Mesothelial cell of epicardium (in vitro differentiated cells): Measurements from ENCODE around the gene BTG3. TPM values are rescaled to one million over a fixed set of nuclear protein-coding genes. Genes with fewer than 3 reads are reported as not detected.

ENCODE experiments used
- DNase-seq, 2 experiments: peaks; one replicate each; pipeline ENCODE4 v3.0.0; 2021; ENCODE audit warnings: low spot score in 2 of 2; ENCODE audit not compliant: unreplicated experiment in 2 of 2
- H3K27ac Mint-ChIP-seq: 2 replicates; pipeline ENCODE4 v1.8.0; 2021; ENCODE audit warnings: mixed read lengths
- H3K27me3 Mint-ChIP-seq: 2 replicates; pipeline ENCODE4 v1.8.0; 2021; ENCODE audit warnings: low read depth, mixed read lengths
- H3K36me3 Mint-ChIP-seq: 2 replicates; pipeline ENCODE4 v1.8.0; 2021; ENCODE audit warnings: mixed read lengths
- H3K4me1 Mint-ChIP-seq: 2 replicates; pipeline ENCODE4 v1.8.0; 2021; ENCODE audit warnings: mixed read lengths
- H3K4me3 Mint-ChIP-seq: 2 replicates; pipeline ENCODE4 v1.8.0; 2021; ENCODE audit warnings: mild to moderate bottlenecking, moderate library complexity, mixed read lengths
- H3K9me3 Mint-ChIP-seq: 2 replicates; pipeline ENCODE4 v1.8.0; 2021; ENCODE audit warnings: mixed read lengths
- total RNA-seq: library from RNA; stranded (reverse); gene quantifications from 3 replicates; pipeline ENCODE4 v1.2.1, GENCODE V29; 2021
- TF ChIP-seq, protein P1 (sequence below): fragments of 200-600 bp; sonication (generic); IDR thresholded peaks from one replicate; pipeline ENCODE4 v1.5.0; 2021; ENCODE audit warnings: antibody characterized with exemption; ENCODE audit not compliant: unreplicated experiment

Gene BTG3
- total RNA-seq, 1 donor from 2014 or later = 41.1 TPM

DNA sequence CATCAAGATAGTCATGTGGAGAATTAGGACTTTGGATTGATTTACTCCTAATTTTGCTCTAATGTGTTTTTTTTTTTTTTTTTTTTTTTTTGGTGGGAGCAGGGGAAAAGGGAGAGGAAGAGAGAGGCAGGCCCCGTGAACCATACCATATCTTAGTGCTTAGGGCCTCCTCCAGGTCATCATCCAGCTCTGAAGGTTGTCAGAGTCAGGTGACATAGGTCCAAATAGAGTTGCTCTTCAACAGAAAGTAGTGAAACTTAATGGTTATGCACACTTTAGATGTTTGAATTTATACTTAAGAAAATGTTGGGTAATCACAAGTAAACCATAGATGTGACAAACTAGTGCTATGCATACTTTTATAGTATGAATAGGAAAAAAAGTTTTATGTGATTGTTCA lies 67.7 kb downstream of the BTG3 start:
- H3K36me3 Mint-ChIP-seq = peaks cover 19% of the 10 kb centered on the region
- TF ChIP-seq, protein P1, sequence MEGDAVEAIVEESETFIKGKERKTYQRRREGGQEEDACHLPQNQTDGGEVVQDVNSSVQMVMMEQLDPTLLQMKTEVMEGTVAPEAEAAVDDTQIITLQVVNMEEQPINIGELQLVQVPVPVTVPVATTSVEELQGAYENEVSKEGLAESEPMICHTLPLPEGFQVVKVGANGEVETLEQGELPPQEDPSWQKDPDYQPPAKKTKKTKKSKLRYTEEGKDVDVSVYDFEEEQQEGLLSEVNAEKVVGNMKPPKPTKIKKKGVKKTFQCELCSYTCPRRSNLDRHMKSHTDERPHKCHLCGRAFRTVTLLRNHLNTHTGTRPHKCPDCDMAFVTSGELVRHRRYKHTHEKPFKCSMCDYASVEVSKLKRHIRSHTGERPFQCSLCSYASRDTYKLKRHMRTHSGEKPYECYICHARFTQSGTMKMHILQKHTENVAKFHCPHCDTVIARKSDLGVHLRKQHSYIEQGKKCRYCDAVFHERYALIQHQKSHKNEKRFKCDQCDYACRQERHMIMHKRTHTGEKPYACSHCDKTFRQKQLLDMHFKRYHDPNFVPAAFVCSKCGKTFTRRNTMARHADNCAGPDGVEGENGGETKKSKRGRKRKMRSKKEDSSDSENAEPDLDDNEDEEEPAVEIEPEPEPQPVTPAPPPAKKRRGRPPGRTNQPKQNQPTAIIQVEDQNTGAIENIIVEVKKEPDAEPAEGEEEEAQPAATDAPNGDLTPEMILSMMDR = no peak
- no peaks in the 10 kb centered on the region for H3K27me3 Mint-ChIP-seq
- H3K9me3 Mint-ChIP-seq = no peaks in the 10 kb centered on the region
- peaks cover 15% of the 10 kb centered on the region for H3K4me1 Mint-ChIP-seq
- H3K4me3 Mint-ChIP-seq = no peak overlapping the region
- H3K27ac Mint-ChIP-seq = no peak overlapping the region
- DNase-seq = no peak

Other genes with a start within 250 kb of the BTG3 start
- gene CXADR, start 99.9 kb downstream of the BTG3 start, total RNA-seq = 36.8 to 41.0 TPM (median 37.5 TPM) in 3 replicates
- gene C21orf91, start 206.5 kb upstream of the BTG3 start, total RNA-seq = 26.7 to 28.3 TPM (median 26.7 TPM) in 3 replicates